Parathyroid adenoma (tissue), 2 donors: ENCODE data around the gene FAM222A.

Source experiments
- H2AFZ ChIP-seq: fragments of 300-600 bp; sonication (generic); one replicate; pipeline ENCODE4 v1.7.0; 2017; ENCODE audit warnings: antibody characterized with exemption, mild to moderate bottlenecking
- H3K27ac ChIP-seq: fragments of 300-600 bp; sonication (generic); one replicate; pipeline ENCODE4 v1.7.0; 2017
- H3K27me3 ChIP-seq: fragments of 300-600 bp; sonication (generic); one replicate; pipeline ENCODE4 v1.7.0; 2017; ENCODE audit warnings: low read length; ENCODE audit not compliant: control insufficient read depth, insufficient read depth
- H3K36me3 ChIP-seq: fragments of 300-600 bp; sonication (generic); one replicate; pipeline ENCODE4 v1.7.0; 2017; ENCODE audit warnings: low read length; ENCODE audit not compliant: control insufficient read depth, insufficient read depth
- H3K4me1 ChIP-seq: fragments of 300-600 bp; sonication (generic); one replicate; pipeline ENCODE4 v1.7.0; 2017; ENCODE audit warnings: control low read depth
- H3K4me2 ChIP-seq: fragments of 300-600 bp; sonication (generic); one replicate; pipeline ENCODE4 v1.7.0; 2017; ENCODE audit warnings: low read length
- H3K4me3 ChIP-seq: fragments of 300-600 bp; sonication (generic); one replicate; pipeline ENCODE4 v1.7.0; 2017; ENCODE audit warnings: low read depth, low read length
- H3K79me2 ChIP-seq: fragments of 300-600 bp; sonication (generic); one replicate; pipeline ENCODE4 v1.7.0; 2017; ENCODE audit warnings: control low read depth
- H3K9ac ChIP-seq: fragments of 300-600 bp; sonication (generic); one replicate; pipeline ENCODE4 v1.7.0; 2017; ENCODE audit warnings: mild to moderate bottlenecking
- H3K9me3 ChIP-seq: fragments of 300-600 bp; sonication (generic); one replicate; pipeline ENCODE4 v1.7.0; 2017; ENCODE audit warnings: low read length; ENCODE audit not compliant: control insufficient read depth
- TF ChIP-seq, protein P1 (sequence below): fragments of 300-600 bp; sonication (generic); IDR thresholded peaks from one replicate; pipeline ENCODE4 v1.7.0; 2017; ENCODE audit warnings: antibody characterized with exemption, mild to moderate bottlenecking
- donor health status: primary hyperparathyroidism.

Gene FAM222A

DNA sequence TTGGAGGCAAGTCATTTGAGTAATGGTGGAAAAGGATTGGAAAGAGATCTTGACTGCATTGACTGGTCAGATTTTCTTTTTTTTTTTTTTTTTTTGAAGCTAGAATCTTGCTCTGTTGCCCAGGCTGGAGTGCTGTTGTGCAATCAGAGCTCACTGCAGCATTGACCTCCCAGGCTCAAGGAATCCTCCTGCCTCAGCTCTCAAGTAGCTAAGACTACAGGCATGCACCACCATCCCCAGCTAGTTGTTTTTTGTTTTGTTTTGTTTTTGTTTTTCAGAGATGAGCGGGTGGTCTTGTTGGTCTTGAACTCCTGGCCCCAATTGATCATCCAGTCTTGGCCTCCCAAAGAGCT is 30.9 kb upstream of the FAM222A start:
- H3K9ac ChIP-seq = no peak overlapping the region
- TF ChIP-seq, protein P1, sequence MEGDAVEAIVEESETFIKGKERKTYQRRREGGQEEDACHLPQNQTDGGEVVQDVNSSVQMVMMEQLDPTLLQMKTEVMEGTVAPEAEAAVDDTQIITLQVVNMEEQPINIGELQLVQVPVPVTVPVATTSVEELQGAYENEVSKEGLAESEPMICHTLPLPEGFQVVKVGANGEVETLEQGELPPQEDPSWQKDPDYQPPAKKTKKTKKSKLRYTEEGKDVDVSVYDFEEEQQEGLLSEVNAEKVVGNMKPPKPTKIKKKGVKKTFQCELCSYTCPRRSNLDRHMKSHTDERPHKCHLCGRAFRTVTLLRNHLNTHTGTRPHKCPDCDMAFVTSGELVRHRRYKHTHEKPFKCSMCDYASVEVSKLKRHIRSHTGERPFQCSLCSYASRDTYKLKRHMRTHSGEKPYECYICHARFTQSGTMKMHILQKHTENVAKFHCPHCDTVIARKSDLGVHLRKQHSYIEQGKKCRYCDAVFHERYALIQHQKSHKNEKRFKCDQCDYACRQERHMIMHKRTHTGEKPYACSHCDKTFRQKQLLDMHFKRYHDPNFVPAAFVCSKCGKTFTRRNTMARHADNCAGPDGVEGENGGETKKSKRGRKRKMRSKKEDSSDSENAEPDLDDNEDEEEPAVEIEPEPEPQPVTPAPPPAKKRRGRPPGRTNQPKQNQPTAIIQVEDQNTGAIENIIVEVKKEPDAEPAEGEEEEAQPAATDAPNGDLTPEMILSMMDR = no peak
- no peaks in the 10 kb centered on the region for H3K4me1 ChIP-seq
- no peak overlapping the region for H3K4me3 ChIP-seq
- no peaks in the 10 kb centered on the region for H3K79me2 ChIP-seq
- no peaks in the 10 kb centered on the region for H3K36me3 ChIP-seq
- H3K27me3 ChIP-seq = no peaks in the 10 kb centered on the region
- no peak overlapping the region for H3K4me2 ChIP-seq
- H2AFZ ChIP-seq = no peak overlapping the region
- H3K27ac ChIP-seq = no peak overlapping the region
- no peaks in the 10 kb centered on the region for H3K9me3 ChIP-seq

DNA sequence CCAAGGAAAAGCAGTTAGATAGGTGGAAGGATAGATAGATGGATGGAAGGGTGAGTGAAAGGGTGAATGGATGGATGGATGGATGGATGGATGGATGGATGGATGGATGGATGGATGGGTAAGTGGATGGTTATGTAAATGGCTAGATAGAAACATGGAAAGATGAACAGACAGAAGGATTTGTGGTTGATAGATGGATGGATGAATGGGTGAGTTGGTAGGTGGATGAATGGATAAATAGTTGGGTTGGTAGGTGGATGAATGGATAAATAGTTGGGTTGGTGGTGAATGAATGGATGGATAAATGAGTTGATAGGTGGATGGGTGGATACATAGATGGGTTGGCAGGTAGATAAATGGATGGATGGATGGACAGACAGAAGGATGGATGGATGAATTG is 30.3 kb upstream of the FAM222A start:
- Histone ChIP-seq H3K27me3 (no peaks in the 10 kb centered on the region), H3K9me3 (no peaks in the 10 kb centered on the region), H3K4me3 (no peak overlapping the region), H3K36me3 (no peaks in the 10 kb centered on the region), H2AFZ (no peak overlapping the region), H3K27ac (no peak overlapping the region), H3K4me2 (no peak overlapping the region), H3K9ac (no peak overlapping the region), H3K4me1 (no peaks in the 10 kb centered on the region), H3K79me2 (no peaks in the 10 kb centered on the region)
- TF ChIP-seq, protein P1 = no peak

DNA sequence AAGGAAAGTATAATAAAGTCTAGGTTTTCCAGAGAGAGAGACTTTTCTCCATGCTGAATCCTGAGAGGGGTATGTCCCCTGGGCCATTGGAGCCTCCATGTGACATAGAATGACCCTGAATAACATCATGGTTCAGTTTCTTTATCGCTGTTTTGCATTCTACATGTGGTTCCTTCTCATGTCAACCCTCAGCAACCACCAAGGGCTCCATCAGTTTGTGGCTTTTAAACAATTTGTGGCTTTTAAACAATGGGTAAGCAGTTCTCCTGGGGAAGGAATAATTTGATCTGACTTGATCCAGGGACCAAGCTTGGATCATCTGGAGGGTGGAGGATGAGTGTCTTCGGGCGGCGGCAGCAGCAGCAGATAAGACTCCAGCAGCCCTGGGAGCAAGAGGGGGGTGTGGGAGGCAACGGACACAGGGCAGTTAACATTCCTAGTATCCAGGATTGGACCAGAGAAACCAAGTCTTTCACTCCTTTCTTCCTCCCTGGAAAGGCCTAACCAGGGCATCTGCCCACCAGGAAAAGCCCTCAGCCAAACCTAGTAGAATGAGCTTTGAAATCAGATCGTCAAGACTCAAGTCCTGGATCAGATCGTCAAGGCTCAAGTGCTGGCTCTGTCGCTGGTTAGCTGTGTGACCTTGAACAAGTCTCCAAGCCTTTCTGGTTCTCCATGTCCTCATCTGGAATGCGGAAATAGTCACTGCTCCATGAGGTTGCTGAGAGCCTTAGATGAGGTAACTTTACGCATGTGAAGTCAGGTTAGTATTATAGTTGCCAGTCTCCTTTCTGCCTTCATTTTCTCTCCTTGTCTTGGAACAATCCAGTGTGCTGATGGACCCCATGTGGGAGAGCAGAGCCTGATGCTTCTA is 27.8 kb upstream of the FAM222A start:
- H3K27me3 ChIP-seq = no peaks in the 10 kb centered on the region
- H3K4me2 ChIP-seq = no peak overlapping the region
- H3K4me1 ChIP-seq = no peaks in the 10 kb centered on the region
- TF ChIP-seq, protein P1 = no peak
- no peaks in the 10 kb centered on the region for H3K79me2 ChIP-seq
- no peak overlapping the region for H3K9ac ChIP-seq
- no peaks in the 10 kb centered on the region for H3K36me3 ChIP-seq
- H2AFZ ChIP-seq = no peak overlapping the region
- H3K4me3 ChIP-seq = no peak overlapping the region
- H3K27ac ChIP-seq = no peak overlapping the region
- no peaks in the 10 kb centered on the region for H3K9me3 ChIP-seq

DNA sequence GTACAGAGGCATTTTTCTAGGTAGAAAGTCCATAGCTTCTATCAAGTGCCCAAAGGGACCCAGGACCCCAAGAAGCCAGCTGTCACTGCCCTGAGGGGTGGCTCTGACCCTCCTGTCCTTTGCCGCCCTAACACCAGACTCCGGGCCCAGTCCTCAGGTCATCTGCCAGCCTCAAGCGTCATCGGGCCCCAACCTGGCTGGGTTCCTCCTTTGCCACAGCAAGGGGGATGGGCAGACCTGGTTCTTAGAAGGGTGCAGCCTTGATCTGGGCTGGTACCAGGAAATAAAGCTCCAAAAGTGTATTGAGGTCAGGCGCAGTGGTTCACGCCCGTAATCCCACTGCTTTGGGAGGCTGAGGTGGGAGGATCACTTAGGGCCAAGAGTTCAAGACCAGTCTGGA is 27.1 kb upstream of the FAM222A start:
- H3K9me3 ChIP-seq = no peaks in the 10 kb centered on the region
- H3K27me3 ChIP-seq = no peaks in the 10 kb centered on the region
- TF ChIP-seq, protein P1 = no peak
- H3K79me2 ChIP-seq = no peaks in the 10 kb centered on the region
- H3K27ac ChIP-seq = no peak overlapping the region
- H3K4me1 ChIP-seq = no peaks in the 10 kb centered on the region
- no peak overlapping the region for H3K9ac ChIP-seq
- H3K4me3 ChIP-seq = no peak overlapping the region
- no peak overlapping the region for H2AFZ ChIP-seq
- no peaks in the 10 kb centered on the region for H3K36me3 ChIP-seq
- H3K4me2 ChIP-seq = no peak overlapping the region

DNA sequence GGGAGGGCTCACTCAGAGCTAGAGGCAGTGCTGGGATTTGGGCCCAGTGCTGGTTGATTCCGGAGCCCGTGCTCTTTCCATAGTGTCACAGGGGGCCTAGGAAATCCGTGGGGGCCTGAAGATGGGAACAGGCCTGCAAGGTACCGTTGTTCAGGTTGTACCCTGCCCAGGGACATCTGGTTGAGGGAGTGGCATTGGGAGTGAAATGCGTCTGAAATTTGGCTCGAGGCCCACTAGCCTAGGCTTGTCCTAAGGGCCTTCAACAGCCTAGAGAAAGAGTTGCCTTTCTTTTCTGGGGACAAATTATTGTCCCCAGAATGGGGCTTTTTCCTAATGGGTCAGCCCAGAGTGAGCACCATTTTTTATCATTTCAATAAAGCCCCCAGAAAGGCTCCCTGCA is 26.4 kb upstream of the FAM222A start:
- Histone ChIP-seq H3K4me1 (no peaks in the 10 kb centered on the region), H3K79me2 (no peaks in the 10 kb centered on the region), H3K4me3 (no peak overlapping the region), H3K36me3 (no peaks in the 10 kb centered on the region), H2AFZ (no peak overlapping the region), H3K9me3 (no peaks in the 10 kb centered on the region), H3K27me3 (no peaks in the 10 kb centered on the region), H3K9ac (no peak overlapping the region), H3K27ac (no peak overlapping the region), H3K4me2 (no peak overlapping the region)
- TF ChIP-seq, protein P1 = no peak
